Measurements from ENCODE around the gene OTOA. TPM values are rescaled to one million over a fixed set of nuclear protein-coding genes. Genes with fewer than 3 reads are reported as not detected.
"Not testable (repeated sequence)": the region's sequence is repeated elsewhere in the genome, so short reads cannot be mapped to it uniquely, and the experiment has no call there.

The OTOA gene
- total and polyA plus RNA-seq, 2 donors: 0.05 to 0.42 TPM

DNA sequence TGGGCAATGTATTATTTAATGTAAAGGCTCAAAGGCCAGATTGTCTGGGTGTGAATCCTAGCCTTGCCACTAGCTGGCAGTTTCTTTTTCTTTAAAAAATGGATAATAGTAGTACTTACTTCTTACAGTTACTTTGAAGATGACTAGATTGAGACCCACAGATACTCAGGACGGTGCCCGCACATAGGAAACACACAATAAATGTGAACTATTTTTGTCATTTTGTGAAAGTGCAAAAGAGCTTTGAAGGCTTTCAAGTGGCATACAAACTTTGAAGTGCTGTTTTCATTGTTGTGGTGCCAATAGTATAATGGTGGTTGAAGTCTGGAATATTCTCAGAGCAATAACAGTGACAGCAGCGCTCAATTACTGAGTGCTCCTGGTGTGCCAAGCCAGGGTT lies 63.6 kb downstream of the OTOA start:
- H3K4me3 ChIP-seq (ENCODE audit: low read depth, low read length): no peak overlapping the region
- no peaks in the 10 kb centered on the region for H3K4me1 ChIP-seq (ENCODE audit: insufficient read depth)
- WGBS: 87% methylated on average over 3 of the region's 3 CpGs
- no peak overlapping the region for H3K27ac ChIP-seq (ENCODE audit: low read depth)
- no peak for DNase-seq (ENCODE audit: extremely low spot score)
- H3K36me3 ChIP-seq (ENCODE audit: insufficient read depth): no peaks in the 10 kb centered on the region

DNA sequence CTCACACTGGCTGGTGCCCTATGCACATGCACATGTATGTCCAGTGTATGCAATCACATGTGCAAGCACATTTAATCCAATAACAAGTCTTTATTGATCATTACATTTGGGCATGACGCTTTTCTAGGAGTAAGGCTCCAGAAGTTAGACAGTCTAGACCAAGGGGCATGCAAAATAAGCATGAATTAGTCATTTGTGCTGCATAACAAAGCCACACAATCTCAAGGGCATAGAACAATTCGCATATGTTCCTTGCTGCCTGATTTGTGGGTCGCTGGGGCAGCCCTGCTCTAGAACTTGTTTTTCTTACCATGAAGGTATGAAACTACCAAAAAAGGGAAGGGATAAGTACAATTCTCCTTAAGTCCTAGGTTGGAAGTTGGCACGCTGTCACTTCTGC lies 67.5 kb downstream of the OTOA start:
- H3K27ac ChIP-seq (ENCODE audit: low read depth); H3K4me3 ChIP-seq (ENCODE audit: low read depth, low read length); H3K36me3 ChIP-seq (ENCODE audit: insufficient read depth); DNase-seq (ENCODE audit: extremely low spot score); H3K4me1 ChIP-seq (ENCODE audit: insufficient read depth): not testable (repeated sequence)
- 77% methylated on average over 4 of the region's 4 CpGs for WGBS

DNA sequence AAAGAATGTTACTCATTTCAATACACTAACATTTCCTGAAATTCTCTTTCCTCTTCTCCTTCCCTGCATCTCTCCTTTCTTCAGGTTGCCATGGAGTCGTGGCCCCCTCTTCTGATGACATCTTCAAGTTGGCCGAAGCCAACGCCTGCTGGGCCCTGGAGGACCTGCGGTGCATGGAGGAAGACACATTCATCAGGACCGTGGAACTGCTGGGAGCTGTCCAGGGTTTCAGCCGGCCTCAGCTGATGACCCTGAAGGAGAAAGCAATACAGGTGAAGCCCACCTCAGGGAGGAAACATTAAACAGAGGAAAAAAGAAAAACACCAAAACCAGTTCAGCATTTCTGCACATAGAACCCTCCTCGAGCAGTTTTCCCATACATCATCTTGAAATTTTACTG lies 76.9 kb downstream of the OTOA start:
- not testable (repeated sequence) for DNase-seq (ENCODE audit: extremely low spot score); H3K36me3 ChIP-seq (ENCODE audit: insufficient read depth); H3K4me1 ChIP-seq (ENCODE audit: insufficient read depth); H3K4me3 ChIP-seq (ENCODE audit: low read depth, low read length); H3K27ac ChIP-seq (ENCODE audit: low read depth)
- no CpG with 5 or more reads among the region's 7 CpGs for WGBS

DNA sequence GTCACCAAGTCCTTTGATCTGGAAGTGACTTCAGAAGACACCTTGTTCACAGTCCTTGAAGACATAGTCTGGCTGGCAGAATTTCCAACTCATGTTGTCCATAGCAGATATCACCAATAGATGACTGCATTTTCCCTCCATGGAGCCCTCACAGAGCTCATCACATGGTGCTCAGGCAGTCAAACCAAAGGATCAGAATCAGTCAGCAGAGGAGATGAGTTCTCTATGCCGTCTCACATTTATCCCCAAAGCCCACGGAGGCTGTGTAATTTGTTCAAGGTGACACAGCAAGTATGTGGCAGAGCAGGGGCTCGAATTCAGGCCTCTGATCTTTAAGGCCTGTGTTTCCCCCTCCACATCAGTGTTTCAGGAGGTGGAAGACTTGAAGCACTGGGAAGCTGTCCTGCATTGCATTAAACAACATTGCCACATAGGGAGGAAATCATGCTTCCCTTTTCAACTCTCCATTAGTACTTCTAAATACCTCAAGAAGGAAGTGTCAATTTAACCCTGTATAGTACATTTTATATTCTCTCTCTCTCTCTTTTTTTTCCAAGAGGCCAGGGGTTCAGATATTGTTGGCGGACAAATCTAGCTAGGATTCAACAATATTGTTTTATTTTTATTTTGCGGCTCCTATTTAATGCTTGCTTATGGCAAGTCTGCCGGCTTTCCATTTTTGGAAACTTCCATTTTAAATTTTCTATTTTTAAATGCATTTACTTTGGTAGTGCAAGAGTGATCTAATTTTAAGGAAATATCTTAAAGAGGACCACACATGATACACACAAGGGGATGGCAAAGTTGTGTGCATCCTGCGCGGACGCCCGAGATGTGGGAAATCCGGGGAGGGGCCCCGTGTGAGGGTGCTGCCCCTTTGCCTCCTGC lies 92.7 kb downstream of the OTOA start:
- not testable (repeated sequence) for DNase-seq (ENCODE audit: extremely low spot score); H3K4me1 ChIP-seq (ENCODE audit: insufficient read depth); H3K4me3 ChIP-seq (ENCODE audit: low read depth, low read length); H3K27ac ChIP-seq (ENCODE audit: low read depth); H3K36me3 ChIP-seq (ENCODE audit: insufficient read depth)
- WGBS: 59% methylated on average over 5 of the region's 12 CpGs

DNA sequence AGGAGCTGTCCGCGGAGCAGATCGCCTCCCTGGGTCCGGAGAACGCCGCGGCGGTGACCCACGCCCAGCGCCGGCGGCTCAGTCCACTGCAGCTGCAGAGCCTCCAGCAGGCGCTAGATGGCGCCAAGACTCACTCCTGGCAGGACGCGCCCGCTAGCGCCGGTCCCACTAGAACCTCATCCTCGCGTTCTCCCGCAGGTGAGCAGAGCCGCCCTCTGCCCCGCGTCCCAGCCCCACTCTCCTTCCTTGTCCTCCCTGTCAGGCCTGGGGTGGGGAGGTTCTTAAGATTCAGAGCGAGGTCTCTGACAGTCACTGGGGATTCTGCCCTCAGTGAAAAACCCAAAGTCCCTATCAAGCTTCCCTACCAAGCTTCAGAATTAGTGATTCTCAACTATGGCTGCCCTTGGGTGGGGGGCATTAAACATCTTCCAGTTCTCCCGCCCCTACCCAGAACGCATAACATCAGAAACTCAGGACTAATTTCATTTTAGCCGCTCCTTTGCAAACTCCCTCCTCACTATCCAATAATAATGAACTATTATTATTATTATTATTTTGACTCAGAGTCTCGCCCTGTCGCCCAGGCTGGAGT lies 93.4 kb downstream of the OTOA start:
- not testable (repeated sequence) for DNase-seq (ENCODE audit: extremely low spot score); H3K36me3 ChIP-seq (ENCODE audit: insufficient read depth); H3K27ac ChIP-seq (ENCODE audit: low read depth); H3K4me1 ChIP-seq (ENCODE audit: insufficient read depth); H3K4me3 ChIP-seq (ENCODE audit: low read depth, low read length)
- WGBS: 55% methylated on average over 3 of the region's 31 CpGs

DNA sequence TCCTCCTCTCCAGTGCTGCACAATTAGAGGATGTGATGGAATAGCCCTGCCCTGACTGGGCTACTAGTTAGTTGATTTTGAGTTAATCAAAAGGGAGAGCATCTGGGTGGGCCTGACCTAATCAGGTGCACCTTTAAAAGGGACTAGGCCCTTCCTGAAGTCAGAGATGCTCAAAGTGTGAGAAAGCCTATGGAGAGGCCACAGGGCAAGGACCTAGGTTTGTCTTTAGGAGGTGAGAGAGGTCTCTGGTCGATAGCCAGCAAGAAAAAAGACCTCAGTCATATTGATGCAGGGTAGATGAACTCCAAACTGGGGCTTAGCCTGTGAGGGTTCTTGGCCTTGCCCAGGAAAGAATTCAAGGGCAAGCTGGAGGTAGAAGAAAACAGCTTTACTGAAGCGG lies 104.5 kb downstream of the OTOA start:
- not testable (repeated sequence) for H3K4me1 ChIP-seq (ENCODE audit: insufficient read depth); DNase-seq (ENCODE audit: extremely low spot score); H3K36me3 ChIP-seq (ENCODE audit: insufficient read depth); H3K27ac ChIP-seq (ENCODE audit: low read depth); H3K4me3 ChIP-seq (ENCODE audit: low read depth, low read length)
- WGBS: 90% methylated on average over 1 of the region's 2 CpGs

DNA sequence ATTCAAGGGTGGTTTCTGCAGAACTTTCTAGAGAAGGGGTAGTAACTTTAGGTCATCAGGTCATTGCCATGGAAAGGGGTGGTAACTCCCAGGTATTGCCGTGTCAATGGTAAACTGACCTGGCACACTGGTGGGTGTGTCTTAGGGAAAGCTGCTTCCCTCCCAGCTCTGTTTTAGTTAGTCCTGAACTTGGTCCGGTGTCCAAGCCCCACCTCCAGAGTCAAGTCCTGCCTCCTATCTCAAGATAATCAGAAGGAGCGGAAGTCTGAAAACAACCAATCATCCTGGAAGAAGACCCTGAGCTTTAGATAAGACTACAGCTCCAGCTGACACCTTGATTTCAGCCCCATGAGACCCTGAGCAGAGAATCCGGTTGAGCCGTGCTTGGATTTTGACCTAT lies 105.0 kb downstream of the OTOA start:
- not testable (repeated sequence) for H3K27ac ChIP-seq (ENCODE audit: low read depth); H3K4me3 ChIP-seq (ENCODE audit: low read depth, low read length); H3K4me1 ChIP-seq (ENCODE audit: insufficient read depth); DNase-seq (ENCODE audit: extremely low spot score); H3K36me3 ChIP-seq (ENCODE audit: insufficient read depth)
- no CpG with 5 or more reads among the region's 5 CpGs for whole genome bisulfite sequencing

DNA sequence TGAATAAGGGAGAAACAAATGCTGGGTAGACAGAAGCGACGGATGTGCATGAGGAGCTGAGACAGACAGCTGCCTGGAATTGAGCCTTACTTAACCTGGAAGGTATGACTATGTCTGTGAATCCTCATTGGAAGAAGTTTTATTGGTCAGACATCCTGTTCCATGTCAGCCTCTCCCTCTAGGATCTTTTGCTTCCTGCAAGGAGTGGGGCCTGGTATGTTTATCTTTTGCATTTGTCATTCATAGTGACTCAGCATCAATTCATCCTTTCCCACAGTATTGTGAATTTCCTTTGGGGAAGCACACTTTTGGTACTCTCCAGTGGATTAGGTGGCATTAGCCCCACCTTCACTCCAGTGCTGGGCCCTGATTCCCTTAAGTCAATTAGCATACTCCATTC lies 105.5 kb downstream of the OTOA start:
- H3K4me1 ChIP-seq (ENCODE audit: insufficient read depth); H3K36me3 ChIP-seq (ENCODE audit: insufficient read depth); H3K27ac ChIP-seq (ENCODE audit: low read depth); DNase-seq (ENCODE audit: extremely low spot score); H3K4me3 ChIP-seq (ENCODE audit: low read depth, low read length): not testable (repeated sequence)
- 87% methylated on average over 2 of the region's 2 CpGs for WGBS

DNA sequence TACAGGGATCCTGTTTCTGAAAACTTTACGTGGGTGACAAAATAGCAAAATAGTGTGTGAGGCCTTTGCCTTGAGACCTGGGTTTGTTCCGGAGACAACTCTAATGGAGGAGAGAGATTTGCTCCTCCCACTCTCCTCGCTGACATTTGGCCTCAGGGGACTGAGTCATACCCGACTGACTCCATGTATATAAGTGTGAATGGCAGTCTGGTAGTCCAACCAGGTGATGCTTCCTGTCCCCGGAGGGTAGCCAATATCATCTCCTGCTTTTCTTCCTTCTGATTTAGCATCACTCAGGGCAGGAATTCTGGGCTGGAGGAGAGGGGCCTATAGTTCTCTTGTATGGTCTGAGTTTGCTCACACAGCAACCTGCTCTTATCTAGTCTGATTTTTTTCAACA lies 106.8 kb downstream of the OTOA start:
- not testable (repeated sequence) for H3K4me1 ChIP-seq (ENCODE audit: insufficient read depth); DNase-seq (ENCODE audit: extremely low spot score); H3K36me3 ChIP-seq (ENCODE audit: insufficient read depth); H3K4me3 ChIP-seq (ENCODE audit: low read depth, low read length); H3K27ac ChIP-seq (ENCODE audit: low read depth)
- WGBS: 74% methylated on average over 1 of the region's 5 CpGs

DNA sequence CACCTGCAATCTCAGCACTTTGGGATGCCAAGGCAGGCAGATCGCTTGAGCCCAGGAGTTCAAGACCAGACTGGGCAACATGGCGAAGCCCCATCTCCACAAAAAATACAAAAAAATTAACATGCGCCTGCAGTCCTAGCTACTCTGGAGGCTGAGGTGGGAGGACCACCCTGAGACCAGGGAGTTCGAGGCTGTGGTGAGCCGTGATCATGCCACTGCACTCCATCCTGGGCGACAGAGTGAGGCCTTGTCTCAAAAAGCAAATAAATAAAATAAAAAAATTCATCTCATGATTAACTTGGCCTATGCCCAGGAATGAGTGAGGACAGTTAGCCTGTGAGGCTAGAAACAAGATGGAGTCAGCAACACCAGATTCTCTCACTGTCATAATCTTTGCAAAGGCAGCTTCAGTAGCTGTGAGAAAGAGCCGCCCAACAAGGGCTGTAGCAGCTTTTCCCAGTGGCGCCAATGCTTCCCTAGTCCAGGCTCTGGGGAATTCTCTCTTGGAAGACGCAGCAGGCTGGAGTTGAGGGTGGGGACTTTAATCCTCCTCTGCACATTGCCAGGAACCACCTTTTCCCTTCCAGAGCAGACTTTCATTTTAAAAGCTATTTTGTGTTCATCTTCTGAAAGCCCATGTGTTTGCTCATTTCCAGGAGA lies 108.9 kb downstream of the OTOA start:
- not testable (repeated sequence) for H3K27ac ChIP-seq (ENCODE audit: low read depth); H3K4me3 ChIP-seq (ENCODE audit: low read depth, low read length); H3K36me3 ChIP-seq (ENCODE audit: insufficient read depth); H3K4me1 ChIP-seq (ENCODE audit: insufficient read depth); DNase-seq (ENCODE audit: extremely low spot score)
- WGBS: 67% methylated on average over 9 of the region's 9 CpGs

DNA sequence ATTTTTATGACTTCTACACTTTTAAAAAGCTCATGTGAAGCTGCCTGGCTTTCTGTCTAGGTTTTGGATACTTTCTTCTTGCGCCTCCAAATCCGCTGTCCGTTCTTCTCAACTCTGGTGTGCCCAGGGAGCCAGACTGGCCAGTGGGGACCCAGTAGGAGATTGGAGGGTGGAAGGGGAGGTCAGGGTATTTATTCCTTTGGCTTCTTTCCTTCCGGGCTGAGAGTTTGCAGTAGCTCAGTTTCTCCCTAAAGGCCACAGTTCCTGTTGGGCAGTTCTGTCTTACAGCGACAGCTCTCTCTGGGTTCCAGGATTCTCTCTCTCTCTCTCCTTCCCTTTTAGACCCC lies 109.4 kb downstream of the OTOA start:
- not testable (repeated sequence) for H3K4me1 ChIP-seq (ENCODE audit: insufficient read depth); H3K27ac ChIP-seq (ENCODE audit: low read depth); DNase-seq (ENCODE audit: extremely low spot score); H3K4me3 ChIP-seq (ENCODE audit: low read depth, low read length); H3K36me3 ChIP-seq (ENCODE audit: insufficient read depth)
- WGBS: 48% methylated on average over 5 of the region's 5 CpGs

DNA sequence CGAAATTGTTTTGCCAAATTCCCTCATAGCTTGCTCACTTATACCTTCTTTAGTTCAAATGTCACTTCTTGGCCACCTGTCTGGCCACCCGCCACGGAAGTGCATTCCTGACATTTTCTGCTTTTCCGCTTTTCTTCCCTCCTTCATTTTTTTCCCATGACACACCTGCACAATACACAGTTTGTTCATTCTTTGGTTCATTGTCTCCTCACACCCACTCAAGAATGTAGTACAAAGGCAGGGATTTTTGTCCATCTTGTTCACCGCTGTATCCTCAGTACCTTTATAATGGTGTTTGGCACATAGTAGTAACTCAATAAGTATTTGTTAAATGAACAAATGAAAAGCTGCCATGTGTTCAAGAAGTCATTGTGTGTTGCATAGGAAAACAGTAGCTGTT lies 116.8 kb downstream of the OTOA start:
- not testable (repeated sequence) for H3K4me3 ChIP-seq (ENCODE audit: low read depth, low read length); DNase-seq (ENCODE audit: extremely low spot score); H3K4me1 ChIP-seq (ENCODE audit: insufficient read depth); H3K36me3 ChIP-seq (ENCODE audit: insufficient read depth); H3K27ac ChIP-seq (ENCODE audit: low read depth)
- WGBS: no CpG with 5 or more reads among the region's 5 CpGs

DNA sequence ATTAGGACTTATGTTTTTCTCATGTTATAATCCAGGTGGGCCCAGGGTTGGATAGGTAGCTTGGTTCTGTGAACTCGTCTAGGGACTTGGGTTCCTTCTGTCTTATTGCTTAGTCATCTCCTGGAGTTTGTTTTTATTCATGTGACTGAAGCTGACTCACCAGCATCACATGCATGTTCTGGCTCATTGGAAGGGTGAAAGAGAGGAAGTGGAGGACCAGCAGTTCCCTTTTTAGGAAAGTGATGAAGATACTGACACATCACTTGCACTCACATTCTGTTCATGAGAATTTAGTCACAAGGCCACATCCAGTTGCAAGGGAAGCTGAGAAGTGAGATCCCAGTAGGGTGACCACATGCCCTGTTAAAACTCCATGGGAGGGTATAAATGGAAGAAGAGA lies 126.7 kb downstream of the OTOA start:
- not testable (repeated sequence) for H3K4me1 ChIP-seq (ENCODE audit: insufficient read depth); H3K36me3 ChIP-seq (ENCODE audit: insufficient read depth); H3K27ac ChIP-seq (ENCODE audit: low read depth); H3K4me3 ChIP-seq (ENCODE audit: low read depth, low read length); DNase-seq (ENCODE audit: extremely low spot score)
- 31% methylated on average over 1 of the region's 1 CpG for WGBS

DNA sequence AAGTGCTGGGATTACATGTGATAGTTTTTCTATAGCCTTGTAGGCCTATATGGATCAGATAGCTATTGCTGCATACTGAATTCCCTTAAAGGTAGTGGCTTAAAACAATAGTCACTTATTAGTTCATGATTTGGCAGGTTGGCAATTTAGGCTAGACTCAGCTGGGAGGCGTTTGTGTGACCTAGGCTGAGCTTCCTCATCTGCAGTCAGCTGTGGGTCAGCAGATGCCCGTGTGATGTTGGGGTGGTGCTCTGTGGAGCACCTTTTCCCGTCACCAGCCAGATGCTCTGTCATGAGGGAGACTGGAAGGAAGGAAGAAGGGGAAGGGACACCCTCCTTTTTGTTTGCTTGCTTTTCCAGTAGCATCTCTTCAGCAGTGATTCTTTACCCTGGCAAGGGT lies 129.5 kb downstream of the OTOA start:
- not testable (repeated sequence) for H3K4me3 ChIP-seq (ENCODE audit: low read depth, low read length); H3K36me3 ChIP-seq (ENCODE audit: insufficient read depth); H3K27ac ChIP-seq (ENCODE audit: low read depth); DNase-seq (ENCODE audit: extremely low spot score); H3K4me1 ChIP-seq (ENCODE audit: insufficient read depth)
- 76% methylated on average over 2 of the region's 3 CpGs for WGBS

All from urinary bladder (tissue), 4 donors.